ENCODE results near the gene SERINC2.

Gene SERINC2

DNA sequence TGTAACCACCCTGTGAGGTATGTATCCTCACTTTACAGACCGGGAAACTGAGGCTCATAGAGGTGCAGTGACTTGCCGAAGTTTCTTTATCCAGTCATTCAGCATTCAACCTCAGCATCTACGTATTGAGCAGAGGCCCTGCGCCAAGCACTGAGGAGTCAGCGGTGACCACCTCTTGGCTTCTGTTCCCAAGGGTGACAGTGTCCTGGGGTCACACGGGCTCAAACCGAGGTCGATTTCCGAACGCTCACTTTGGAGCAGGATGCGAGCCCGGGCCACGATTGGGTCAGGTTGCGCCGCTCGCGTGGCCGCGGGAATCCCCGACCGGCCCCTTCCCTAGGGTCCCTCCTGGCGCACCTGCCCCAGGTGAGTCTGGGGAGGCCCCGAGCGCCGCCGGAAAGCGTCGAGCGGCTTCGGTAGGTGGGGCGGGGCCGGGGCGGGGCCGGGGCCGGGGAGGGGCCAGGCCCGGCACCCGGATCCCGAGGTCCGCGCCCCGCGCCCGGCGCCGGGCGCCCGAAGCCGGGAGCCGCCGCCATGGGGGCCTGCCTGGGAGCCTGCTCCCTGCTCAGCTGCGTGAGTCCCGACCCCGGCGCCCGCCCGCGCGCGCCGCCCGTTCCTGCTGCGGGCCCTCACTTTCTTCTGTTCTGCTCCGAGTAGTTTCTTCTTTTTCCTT, at the start of gene SERINC2:
SERINC2 (plus strand) TSS at position 482 of the 673 bp plus-strand sequence; CDS start at position 535, 53 bp downstream.
- peak in 1 of 2 donors; percentile 29 for DNase-seq

DNA sequence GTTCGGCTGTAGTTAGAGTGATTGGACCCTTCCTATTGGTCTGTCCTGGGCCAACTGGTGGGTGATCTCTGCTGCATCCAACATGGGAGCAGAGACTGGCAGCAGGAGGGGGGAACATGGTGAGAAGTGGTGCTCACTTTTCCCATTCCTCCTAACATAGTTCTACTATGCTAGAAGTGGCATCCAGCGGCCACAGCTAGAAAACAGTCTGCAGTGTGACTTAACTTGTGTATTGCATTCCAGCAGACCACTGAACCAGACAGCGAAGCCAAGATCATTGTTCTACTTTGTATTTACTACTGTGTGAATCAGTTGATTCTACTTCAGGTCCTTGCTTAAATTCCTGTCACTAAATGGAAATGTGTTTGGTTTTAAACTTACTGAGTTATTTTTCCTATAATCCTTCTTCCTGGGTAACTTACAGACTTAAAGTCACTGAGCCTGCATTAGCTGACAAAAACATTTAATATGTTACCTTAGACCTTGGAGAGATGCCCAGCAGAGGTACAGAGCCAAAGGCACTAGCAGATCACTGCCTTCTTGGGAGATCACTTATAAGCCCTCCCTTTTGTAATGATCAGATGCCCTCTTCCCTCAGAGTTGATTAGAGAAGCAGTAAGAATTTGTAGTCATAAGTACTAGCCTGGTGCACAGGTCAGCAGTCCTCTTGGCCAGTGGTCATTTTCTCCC, 48.3 kb upstream of the SERINC2 start:
- no peak for DNase-seq

DNA sequence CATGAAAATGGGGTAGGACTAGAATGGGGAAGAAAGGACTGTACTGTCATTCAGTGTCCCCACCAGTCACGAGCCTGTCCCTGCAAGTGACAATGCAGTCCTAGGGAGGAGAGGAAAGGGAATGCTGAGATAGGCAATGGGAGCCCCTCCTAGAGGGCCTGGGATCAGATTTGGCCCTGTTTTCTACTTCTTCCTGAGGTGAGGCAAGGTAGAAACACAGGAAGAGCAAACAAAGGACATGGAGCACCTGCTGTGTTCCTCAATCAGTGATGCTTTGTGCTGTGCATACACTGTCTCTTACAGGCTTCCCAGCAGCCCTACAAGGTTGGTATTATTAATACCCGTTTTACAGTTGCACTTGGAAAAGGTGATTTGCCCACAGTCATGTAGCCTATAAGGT, 46.2 kb upstream of the SERINC2 start:
- no peak for DNase-seq

DNA sequence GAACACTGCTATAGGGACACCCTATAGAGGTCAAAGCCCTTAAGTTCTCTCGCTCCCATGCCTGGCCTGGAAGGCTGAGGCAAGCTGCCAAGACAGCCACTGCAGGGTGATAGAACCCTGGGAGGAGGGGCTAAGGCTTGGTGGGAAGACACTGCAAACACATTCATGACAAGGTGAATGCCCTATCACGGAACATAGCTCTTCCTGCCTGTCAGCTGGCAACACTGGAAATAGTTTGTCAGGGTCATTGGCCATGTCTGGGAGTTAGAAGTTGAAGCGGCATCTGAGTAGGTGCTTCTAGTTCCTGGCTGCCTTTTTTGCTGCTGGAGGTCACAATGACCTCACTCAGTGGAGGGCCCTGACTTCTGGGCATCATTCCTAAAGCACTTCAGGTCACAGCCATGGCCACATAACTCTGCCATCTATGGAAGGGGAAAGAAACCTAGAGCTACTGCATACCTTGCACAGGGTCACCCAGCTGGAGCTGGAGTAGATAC, 44.4 kb upstream of the SERINC2 start:
- DNase-seq, result no peak

DNA sequence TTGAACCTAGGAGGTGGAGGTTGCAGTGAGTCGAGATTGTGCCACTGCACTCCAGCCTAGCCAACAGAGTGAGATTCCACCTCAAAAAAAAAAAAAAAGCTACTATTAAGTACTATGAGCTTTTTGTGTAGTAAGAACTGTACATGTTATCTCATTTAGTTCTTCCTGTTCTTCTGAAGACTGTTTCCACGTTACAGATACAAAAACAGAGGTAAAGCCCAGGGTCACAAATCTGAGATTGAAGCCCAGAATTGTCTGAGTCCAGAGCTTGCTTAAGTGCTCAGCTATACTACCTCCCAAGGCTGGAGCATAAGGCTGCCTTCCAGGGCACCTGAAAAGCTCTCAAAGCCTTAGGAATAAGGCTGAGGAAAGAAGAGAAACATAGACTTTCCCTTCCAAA, 43.0 kb upstream of the SERINC2 start:
- no peak for DNase-seq

GRCh38 chr1:31370565-31370964, 42.4 kb upstream of the SERINC2 start:
- DNase-seq, result no peak

GRCh38 chr1:31371121-31371959, 41.7 kb upstream of the SERINC2 start:
- no peak for DNase-seq

DNA sequence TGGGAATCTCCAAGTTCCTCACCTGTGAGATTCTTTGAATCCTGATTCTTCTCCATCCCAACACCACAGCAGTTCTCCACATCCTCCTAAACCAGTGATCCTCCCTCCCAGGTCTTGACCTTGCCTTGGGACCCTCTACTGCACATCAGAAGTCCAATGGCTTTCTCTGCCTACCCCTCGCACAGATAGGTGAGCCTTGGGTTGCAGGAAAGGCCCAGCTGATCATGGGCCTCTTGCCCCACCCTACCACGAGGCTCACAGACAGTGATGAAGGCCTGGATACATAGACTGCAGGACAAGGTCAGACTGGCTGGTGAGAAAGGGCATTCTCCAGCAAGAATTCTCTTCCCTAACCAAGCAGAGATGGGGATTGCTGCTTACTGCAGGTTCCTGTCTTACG, 41.0 kb upstream of the SERINC2 start:
- DNase-seq, result no peak

- no peak for DNase-seq
These were observed 40.3 kb upstream of the SERINC2 start for GRCh38 chr1:31372751-31373055.

- no peak for DNase-seq
These were observed 39.7 kb upstream of the SERINC2 start, which contains the start of gene FABP3 for GRCh38 chr1:31373056-31373896. Gene FABP3, minus strand, starts transcription at chr1:31373076. Its CDS starts 62 bp downstream, at chr1:31373014.

- DNase-seq, result no peak
These were observed 39.0 kb upstream of the SERINC2 start for GRCh38 chr1:31373897-31374486.

DNA sequence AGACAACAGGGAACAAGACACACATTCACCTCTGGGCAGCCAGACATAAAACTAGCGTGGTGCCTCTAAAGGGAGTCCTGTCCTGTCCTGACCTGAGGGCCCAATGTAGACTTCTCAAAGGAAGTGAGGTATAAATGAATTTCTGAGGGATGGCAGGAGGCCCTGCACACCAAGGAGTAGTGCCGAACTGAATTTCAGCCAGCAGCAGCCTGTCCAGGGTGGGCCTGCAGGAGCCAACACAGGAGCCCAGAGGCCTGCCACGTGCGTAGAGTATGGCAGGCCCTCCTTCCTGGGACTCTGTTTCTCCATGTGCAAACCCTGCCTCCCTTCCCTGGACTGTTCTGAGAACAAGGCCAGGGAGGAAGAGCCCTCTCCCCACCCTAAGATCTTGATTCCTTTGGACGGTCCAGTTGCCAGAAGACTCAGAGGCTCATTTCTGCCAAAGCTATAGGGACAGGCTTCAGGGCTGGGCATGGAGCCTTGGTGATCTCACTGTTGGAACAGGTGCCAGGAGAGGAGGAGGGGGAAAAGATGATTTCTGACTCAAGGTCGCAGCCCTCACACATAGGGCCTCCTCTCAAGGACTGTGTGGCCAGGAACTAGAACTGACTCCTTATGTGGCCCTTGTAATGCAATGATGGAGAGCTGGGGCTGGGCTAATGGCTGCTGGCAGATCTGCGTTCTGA, 38.4 kb upstream of the SERINC2 start:
- no peak for DNase-seq

DNA sequence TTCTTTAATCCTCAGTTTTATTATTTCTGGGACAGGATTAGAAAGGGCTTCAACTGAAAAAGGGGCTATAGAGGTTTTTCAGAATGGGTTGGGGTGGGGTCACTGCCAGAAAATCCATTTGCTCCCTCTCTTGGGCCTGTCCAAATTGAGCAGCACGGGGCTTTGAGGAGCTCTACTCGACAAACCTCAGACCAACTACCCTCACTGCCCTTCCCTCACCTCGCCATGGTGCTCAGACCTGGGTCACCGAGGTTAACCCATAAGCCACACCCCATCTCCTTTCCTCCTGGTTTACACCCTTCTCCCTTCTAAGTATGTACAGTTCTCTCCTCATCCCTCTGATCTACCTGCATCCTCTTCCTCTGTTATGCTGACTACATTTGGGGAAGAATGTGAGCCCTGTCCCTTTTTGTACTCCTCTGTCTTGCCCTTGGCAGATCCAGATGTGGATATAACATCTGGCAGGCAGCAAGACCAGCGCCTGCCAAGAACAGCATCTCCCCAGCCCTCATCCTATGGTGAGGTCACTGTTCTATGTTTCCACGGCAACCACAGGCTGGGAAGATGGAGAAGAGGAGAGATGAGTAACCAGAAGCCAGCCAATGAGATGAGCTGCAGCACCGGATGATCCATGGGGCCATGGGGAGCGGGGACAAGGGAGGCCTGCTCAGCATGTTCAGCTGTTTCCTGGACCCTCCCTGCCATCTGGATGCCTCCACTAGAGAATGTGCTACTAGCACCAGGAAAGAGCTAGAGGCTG, 36.5 kb upstream of the SERINC2 start:
- DNase-seq, result no peak

GRCh38 chr1:31377364-31377863, 35.6 kb upstream of the SERINC2 start:
- DNase-seq, result no peak

- DNase-seq, result no peak
These were observed 35.0 kb upstream of the SERINC2 start for GRCh38 chr1:31378001-31378400.

DNA sequence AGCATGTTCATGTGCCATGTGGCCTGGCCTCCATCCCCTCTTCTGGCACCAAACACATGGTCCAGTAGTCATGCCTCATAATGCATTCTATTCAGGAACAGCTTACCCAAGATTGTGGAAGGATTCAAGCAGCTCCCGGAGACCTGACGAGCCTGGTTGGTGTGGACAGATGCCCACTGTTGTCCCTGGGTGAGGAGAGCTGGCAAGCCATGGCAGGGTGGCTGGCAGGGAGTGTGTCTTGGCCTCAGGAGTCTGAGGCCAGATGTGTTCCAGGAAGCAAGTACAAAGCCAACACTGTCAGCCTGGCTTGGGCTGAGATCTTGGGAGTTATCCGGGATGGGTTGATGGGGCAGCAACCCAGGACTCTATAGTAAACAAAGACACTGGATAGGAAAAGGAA, 32.8 kb upstream of the SERINC2 start:
- DNase-seq, result no peak

DNA sequence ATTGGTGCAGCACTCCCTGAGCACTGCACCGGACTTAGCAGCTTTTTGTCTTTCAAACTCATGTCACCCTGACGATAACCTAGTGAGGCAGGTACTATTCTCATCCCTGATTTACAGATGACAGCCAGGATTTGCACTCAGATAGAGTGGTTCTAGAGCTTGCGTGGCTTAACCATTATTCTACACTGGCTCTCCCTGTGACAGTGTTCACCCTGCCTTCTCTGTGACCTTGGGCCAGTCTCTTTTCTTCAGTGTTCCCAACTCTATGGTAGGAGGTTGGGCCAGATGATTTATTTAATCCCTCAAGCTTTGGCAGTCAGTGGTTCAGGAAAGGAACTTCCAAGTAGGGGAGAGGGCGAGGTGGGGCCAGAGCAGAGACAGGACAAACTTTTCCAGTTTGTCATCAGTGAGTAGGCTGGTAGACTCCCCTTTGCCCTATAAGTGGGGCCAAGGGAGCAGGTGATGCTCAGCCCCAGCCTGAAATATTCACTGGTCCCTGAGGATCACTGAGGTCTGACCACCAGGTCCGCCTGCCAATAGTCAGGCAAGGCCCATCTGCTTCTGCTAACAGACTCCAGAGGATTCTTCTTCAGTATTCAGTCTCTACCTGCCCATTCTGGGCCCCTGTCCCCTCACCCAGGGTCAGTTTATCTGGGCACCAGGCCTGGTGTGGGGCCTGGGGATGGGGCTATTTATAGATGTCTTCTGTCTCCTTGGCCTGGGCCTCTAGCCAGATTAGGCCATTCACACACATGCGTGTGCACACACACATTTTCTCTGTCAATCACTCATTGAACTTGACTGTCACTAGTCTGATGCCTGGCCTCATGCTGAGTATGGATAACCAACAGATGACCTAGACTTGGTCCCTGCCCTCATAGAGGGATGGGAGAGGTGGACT, 31.4 kb upstream of the SERINC2 start:
- DNase-seq, result no peak

DNA sequence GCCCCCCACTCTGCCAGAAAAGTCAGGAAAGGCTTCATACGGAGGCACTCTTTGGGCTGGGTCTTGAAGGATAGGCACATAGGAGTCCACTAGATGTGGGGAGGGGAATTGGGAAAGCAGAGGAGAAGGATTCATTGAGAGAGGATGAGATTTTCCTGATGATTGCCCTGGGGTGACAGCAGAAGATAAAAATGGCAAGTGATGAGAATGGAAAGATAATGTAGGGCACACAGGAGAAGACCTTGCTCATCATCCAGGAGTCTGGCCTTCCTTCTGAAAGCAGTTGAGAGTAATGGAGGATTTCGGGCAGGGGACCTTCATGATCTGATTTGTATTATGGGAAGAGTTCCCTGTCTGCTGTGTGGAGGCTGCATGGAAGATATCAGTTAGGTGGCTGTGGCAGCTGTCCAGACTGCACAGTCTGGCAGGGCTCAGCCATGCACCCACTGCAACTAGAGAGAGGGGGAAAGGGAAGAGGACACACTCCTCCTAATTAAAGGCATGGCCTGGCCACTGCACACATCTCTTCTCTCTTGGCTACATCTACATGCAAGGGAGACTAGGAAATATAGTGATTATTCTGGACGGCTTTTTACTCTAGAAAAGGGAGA, 30.5 kb upstream of the SERINC2 start:
- DNase-seq, result no peak

- DNase-seq, result no peak
These were observed 29.0 kb upstream of the SERINC2 start for GRCh38 chr1:31383967-31384366.

All from CD4-positive, alpha-beta T cell treated with Interferon alpha-2 for 1 hour (primary cell).